ENCODE measurements around the gene LRRC73.

DNA sequence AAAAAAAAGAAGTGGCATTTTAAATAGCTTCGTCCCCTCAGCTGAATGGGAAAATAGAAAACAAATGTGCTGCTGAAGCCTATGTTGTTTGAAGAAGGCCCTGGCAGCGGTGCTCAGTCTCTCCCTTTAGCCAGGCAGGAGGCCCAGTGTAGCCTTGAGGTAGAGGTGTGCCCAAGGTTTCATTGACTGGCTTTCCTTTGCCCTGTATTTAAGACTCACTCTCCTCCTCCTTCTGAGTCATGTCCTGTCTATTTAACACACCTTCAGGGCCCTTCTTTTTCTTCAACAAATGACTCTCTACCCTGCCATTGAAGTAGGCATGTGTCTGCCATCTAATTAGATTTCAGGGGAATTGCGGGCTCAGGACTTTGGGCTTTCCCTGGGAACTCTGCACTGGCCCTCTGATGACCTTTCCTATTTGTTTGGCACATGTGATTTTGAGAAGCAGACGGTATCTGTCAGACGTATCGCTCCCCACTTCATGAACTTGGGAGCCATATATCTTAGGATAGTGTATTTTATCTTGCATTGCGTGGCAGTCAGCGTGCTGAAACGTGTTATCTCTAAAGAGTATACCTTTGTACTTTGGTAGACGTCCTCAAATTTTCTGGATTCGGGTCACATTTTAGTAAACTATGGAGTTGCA is 28.4 kb downstream of the LRRC73 start:
- TF ChIP-seq, protein P1, sequence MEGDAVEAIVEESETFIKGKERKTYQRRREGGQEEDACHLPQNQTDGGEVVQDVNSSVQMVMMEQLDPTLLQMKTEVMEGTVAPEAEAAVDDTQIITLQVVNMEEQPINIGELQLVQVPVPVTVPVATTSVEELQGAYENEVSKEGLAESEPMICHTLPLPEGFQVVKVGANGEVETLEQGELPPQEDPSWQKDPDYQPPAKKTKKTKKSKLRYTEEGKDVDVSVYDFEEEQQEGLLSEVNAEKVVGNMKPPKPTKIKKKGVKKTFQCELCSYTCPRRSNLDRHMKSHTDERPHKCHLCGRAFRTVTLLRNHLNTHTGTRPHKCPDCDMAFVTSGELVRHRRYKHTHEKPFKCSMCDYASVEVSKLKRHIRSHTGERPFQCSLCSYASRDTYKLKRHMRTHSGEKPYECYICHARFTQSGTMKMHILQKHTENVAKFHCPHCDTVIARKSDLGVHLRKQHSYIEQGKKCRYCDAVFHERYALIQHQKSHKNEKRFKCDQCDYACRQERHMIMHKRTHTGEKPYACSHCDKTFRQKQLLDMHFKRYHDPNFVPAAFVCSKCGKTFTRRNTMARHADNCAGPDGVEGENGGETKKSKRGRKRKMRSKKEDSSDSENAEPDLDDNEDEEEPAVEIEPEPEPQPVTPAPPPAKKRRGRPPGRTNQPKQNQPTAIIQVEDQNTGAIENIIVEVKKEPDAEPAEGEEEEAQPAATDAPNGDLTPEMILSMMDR (IDR thresholded peaks at IDR 0.05; ENCODE audit: low read length): no peak
- no peak for TF ChIP-seq EZH2phosphoT487 (IDR thresholded peaks at IDR 0.05; ENCODE audit: low read length)

Data from MM.1S (cell line).